Stimulated activated CD8-positive, alpha-beta memory T cell treated with anti-CD3 and anti-CD28 coated beads, Interleukin-2, amount 100 ng/mL, for 48 hours (primary cell): Measurements from ENCODE around the gene RFLNA.

ENCODE experiments used
- DNase-seq, 2 donors: peaks; one replicate each; pipeline ENCODE4 v3.0.0-alpha.2; 2020; ENCODE audit warnings: low read depth in 2 of 2

Gene RFLNA

GRCh38 chr12:124336742-124337520 lies 42.0 kb downstream of the RFLNA start:
- no peak for DNase-seq

DNA sequence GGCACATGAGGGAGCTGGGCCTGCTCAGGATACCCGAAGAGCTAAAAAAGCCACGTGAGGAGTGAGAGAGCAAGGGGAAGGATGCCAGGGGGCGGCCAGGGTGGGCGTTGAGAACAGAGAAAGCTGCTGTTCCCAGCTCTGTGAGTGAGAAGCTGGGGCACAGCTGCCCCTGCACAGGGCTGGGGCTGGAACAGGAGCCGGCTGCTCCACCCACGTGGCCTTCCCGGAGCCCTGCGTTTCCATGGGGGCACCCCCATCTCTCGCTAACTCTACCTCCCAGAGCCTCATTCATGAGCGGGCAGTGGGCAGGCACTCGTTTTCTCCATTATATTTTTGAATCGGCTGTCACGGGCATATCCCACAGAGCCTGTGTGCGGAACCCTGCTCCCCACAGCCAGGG lies 42.7 kb downstream of the RFLNA start:
- no peak for DNase-seq

- DNase-seq: no peak
Observed at GRCh38 chr12:124338448-124338847, 43.6 kb downstream of the RFLNA start.

DNA sequence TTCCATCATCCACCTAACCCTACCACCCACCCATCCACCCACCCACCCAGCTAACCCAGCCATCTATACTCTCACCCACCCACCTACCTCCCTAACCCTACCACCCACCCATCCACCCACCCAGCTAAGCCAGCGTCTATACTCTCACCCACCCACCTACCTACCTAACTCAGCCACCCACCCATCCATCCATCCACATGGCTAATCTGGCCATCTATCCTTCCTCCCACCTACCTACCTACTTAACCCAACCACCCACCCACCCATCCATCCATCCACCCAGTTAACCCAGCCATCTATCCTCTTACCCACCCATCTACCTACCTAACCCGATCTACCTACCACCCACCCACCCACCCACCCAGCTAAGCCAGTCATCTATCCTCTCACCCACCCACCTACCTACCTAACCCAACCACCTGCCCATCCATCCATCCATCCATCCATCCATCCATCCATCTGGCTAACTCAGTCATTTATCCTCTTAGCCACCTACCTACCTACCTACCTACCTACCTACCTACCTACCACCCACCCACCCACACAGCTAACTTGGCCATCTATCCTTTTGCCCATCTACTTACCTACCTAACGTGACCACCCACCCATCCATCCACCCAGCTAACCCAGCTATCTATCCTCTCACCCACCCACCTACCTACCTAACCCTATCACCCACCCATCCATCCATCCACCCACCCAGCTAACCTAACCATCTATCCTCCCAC lies 44.1 kb downstream of the RFLNA start:
- no peak for DNase-seq

DNA sequence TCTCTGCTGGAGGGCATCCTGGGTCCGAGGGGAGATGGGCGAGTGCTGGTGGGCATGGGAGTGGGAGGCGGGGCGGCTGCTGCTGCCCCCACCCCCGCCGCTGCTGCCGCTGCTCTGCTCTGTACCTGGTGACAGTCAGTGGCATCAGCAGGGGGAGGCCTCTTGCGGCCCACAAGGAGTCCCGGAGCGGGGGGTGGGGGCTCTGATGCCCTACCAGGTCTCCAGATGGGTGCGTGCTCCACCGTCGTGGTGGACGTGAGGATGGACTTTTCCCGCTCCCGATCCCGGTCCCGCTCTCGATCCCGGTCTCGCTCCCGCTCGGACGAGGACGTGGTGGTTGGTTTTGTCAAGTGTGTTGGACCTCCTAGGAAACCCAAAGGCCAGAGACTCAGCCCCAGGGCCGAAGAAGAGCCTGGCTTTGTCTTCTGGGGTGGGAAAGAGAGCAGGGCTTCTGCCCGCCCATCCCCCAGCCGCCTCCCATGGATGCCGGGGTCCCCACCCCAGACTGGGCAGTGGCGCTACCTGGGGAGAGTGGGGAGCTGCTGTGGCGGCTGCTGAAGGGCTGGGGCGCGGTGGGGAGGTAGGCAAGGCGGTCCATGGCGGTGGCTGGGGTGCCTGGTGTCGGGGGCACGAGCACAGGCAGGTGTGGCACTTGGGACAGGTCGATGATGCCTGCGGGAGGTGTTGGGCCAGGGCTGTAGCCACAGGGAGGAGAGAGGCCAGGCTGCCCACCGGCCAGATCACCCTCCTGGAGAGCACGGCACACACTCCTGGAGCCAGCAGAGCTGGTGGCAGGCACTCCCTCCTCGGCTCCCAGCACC lies 45.4 kb downstream of the RFLNA start:
- no peak for DNase-seq

DNA sequence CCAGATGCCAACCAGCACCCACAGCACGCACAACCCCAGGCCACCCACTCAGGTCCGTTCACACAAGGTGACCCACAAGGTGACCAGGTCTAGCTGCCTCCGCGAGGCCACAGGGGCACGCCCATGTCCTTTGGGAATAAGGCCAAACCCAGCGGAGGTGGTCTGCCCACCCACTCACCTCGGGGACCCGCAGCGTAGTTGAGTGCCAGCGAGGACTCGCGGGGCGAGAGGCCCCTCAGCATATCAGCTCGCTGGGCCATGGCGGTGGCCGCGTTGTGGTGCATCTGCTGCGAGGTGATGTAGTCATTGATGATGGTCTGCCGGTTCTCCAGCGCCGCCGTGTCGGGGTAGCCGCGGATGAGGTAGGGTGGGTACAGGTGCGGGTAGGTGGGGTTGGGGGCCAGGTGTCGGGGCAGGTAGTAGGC lies 46.8 kb downstream of the RFLNA start:
- DNase-seq: no peak

GRCh38 chr12:124344022-124344421 lies 49.1 kb downstream of the RFLNA start:
- DNase-seq: no peak

DNA sequence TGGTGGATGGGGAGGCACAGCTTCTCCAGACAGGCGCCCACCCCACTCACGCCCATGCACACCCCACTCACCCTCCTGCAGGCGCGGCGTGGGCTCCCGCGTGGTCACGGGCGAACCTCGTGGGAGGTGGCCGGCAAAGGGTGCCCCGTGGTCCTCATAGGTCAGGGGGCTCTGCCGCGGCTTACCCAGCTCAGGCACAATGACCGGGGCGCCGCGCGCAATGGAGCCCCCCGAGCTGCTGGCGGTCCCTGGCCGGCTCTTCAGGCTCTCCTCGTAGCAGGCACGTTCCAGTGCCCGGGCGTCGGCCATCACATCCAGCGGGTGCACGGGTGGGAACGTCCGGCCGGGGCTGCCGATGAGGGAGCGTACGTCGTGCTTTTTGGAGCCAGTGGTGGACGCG lies 49.6 kb downstream of the RFLNA start:
- no peak for DNase-seq

DNA sequence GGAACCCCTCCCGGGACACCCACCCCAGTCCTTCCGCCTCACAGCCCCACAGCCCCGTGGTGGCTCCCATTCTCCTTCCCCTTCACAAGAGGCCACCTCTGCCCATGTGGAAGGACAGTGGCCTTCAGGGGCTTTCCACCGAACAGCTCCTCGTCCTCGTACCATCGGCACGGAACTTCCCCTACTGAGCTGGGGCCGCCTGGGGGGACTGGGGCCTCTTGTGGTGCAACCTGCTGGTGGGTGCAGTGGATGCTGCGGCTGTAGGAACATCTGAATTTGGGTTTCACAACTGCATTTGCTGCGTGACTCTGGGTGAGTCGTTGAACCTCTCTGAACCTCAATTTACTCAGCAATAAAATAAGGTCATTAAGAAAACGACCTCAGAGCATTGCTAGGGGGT lies 50.9 kb downstream of the RFLNA start:
- DNase-seq: no peak

- DNase-seq: no peak
Observed at GRCh38 chr12:124346425-124347168, 51.7 kb downstream of the RFLNA start.

- no peak for DNase-seq
Observed at GRCh38 chr12:124347335-124347734, 52.4 kb downstream of the RFLNA start.

DNA sequence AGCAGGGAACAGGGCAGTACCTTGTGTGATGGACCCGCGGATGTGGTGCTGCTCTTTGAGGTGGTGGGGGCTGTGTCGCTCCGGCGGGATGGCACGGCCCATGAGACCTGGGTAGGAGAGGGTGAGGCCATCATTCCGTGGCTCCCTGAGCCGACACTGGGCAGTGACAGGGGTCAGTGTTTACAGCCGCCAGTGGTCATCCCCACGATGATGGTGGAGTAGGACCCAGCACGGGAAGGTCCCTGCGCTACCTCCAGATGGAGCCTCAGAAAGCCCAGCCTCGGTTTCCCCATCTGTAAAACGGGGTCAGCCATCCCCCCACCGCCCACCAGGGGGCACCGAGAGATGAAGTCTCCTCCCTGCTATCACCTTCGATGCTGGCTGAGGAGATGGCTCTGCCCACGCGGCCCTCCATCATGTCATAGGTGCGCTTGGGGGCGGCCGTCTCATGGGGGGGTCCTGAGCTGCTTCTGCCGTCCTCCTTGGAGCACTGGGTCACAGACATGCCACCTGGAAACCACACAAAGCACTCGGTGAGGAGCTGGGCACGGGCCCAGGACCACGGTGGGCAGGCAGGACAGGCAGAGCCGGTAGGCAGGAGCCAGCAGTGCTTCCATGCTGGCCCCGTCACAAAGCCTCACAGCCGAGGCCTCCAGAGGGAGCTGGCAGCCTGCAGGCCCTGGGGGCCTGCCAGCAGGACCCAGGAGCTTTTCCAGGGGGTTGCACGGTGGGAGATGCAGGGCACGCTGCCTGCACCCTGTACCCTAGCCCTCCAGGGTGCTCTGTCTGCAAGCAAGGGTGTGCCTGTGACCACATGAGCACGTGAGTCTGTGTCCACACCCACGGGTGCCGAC lies 53.1 kb downstream of the RFLNA start:
- peak in 1 of 2 donors; percentile 24 for DNase-seq

- DNase-seq: no peak
Observed at GRCh38 chr12:124348659-124349380, 53.9 kb downstream of the RFLNA start.

DNA sequence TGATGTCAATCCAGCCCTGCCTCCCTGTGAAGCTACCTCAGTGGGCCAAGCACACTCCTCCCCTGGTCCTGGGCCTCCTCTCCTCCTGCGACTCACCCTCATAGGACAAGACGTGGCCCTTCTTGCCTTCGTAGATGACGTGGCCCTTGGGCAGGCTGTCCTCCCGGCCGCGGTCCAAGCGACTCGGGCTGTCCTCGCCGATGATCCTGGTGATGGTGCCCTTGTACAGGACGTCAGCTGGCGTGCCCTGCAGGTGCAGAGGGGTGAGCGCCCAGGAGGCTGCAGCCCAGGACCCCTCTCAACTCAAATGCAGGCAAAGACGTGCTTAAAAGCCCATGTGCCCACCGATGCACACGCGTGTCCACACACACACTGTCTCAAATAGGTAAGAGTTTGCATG lies 55.6 kb downstream of the RFLNA start:
- DNase-seq: no peak

GRCh38 chr12:124351422-124351821 lies 56.5 kb downstream of the RFLNA start:
- no peak for DNase-seq

DNA sequence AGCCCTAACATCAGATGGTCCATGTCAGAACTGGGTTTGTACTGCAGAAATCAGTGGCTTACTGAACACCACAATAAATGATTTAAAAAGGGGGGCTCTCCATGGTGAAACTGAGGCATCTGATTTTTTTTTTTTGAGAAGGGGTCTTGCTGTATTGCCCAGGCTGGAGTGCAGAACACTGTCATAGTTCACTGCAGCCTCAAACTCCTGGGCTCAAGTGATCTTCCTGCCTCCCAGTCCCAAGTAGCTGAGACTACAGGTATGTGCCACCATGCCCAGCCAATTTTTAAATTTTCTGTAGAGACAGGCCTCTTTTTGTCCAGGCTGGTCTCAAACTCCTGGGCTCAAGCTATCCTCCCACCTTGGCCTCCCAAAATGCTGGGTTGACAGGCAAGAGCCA lies 57.4 kb downstream of the RFLNA start:
- DNase-seq: no peak

DNA sequence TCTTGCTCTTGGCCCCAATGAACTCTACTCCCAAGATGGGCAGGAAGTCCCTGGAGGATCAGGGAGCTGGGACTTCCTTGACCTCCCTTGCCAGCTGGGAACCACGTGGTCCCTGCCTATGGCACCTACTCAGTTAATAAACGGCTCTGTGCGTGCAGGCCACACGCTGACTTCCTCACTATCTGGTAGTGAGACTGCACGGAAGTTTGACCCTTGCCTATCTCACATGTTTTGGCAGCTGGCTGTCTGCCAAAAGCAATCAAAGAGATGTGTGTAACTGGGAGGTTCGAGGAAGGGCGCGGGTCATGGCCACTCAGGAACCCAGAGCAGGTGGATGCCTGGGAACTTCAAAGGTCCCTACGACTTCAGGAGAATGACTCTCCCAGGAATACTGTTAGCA lies 57.9 kb downstream of the RFLNA start:
- DNase-seq: no peak

- DNase-seq: no peak
Observed at GRCh38 chr12:124354400-124354799, 59.5 kb downstream of the RFLNA start.

- no peak for DNase-seq
Observed at GRCh38 chr12:124356221-124356620, 61.3 kb downstream of the RFLNA start.

GRCh38 chr12:124357616-124358015 lies 62.7 kb downstream of the RFLNA start:
- no peak for DNase-seq
